Ascending aorta (tissue), 2 donors: ENCODE results near the gene GABBR1. TPM values are rescaled to one million over a fixed set of nuclear protein-coding genes. Genes with fewer than 3 reads are reported as not detected.
A peak's percentile ranks its signal among the peaks of the same experiment; 100 is the strongest.

ENCODE experiments used
- DNase-seq, 2 donors: peaks; one replicate each; pipeline ENCODE4 v3.0.0-alpha.2; 2019; ENCODE audit warnings: low spot score in 2 of 2
- H3K27ac ChIP-seq, 2 donors: fragments of 200-600 bp; sonication (generic); one replicate each; pipeline ENCODE4 v1.5.1; 2016 to 2017; ENCODE audit warnings: mild to moderate bottlenecking in 1 of 2
- H3K27me3 ChIP-seq: fragments of 200-600 bp; sonication (generic); one replicate; pipeline ENCODE4 v1.5.1; 2017
- H3K36me3 ChIP-seq, 2 donors: fragments of 200-600 bp; sonication (generic); one replicate each; pipeline ENCODE4 v1.5.1; 2016
- H3K4me1 ChIP-seq, 2 donors: fragments of 200-600 bp; sonication (generic); one replicate each; pipeline ENCODE4 v1.5.1; 2016 to 2017; ENCODE audit warnings: mild to moderate bottlenecking in 1 of 2
- H3K4me3 ChIP-seq, 2 donors: fragments of 200-600 bp; sonication (generic); one replicate each; pipeline ENCODE4 v1.5.1; 2016 to 2017; ENCODE audit warnings: mild to moderate bottlenecking in 1 of 2
- H3K9me3 ChIP-seq, 2 donors: fragments of 200-600 bp; sonication (generic); one replicate each; pipeline ENCODE4 v1.5.1; 2016
- CTCF ChIP-seq, 3 experiments: fragments of 200-600 bp in 2 of 3; fragments of 450-650 bp in 1 of 3; sonication (generic) in 2 of 3; IDR thresholded peaks; one replicate each; pipeline ENCODE4 v1.5.1; 2016 to 2019; ENCODE audit warnings: antibody characterized with exemption in 3 of 3, mild to moderate bottlenecking in 1 of 3, moderate library complexity in 1 of 3
- intact Hi-C: fragments of 100-400 bp; cut with DNase I; formaldehyde crosslinking; loops from one replicate; pipeline ENCODE4 v1.15.1; 2023
- total RNA-seq: library from RNA; depleted of rRNA; stranded (reverse); fragments of >200 nt; gene quantifications from one replicate; pipeline ENCODE4 v1.1.0, GENCODE V29; 2016

The GABBR1 gene
- total RNA-seq, 1 donor from 2014 or later, result 166 TPM

GRCh38 chr6:29593199-29593855 lies 39.7 kb downstream of the GABBR1 start:
- Histone ChIP-seq H3K27me3 (no peaks in the 10 kb centered on the region), H3K4me1 (no peaks in the 10 kb centered on the region), H3K36me3 (no peaks in the 10 kb centered on the region), H3K4me3 (no peak overlapping the region), H3K27ac (no peak overlapping the region), H3K9me3 (no peaks in the 10 kb centered on the region)
- intact Hi-C loops, result no loop called here
- DNase-seq, result no peak
- TF ChIP-seq CTCF (IDR thresholded peaks at IDR 0.05), result no peak

GRCh38 chr6:29591677-29592076 lies 41.3 kb downstream of the GABBR1 start:
- no peak overlapping the region for H3K4me3 ChIP-seq
- DNase-seq, result no peak
- TF ChIP-seq CTCF (IDR thresholded peaks at IDR 0.05), result no peak
- no peaks in the 10 kb centered on the region for H3K4me1 ChIP-seq
- H3K9me3 ChIP-seq, result no peaks in the 10 kb centered on the region
- intact Hi-C loops, result no loop called here
- no peaks in the 10 kb centered on the region for H3K27me3 ChIP-seq
- no peak overlapping the region for H3K27ac ChIP-seq
- H3K36me3 ChIP-seq, result no peaks in the 10 kb centered on the region

GRCh38 chr6:29590218-29590808 lies 42.7 kb downstream of the GABBR1 start:
- intact Hi-C loops, result no loop called here
- H3K4me1 ChIP-seq, result no peaks in the 10 kb centered on the region
- no peaks in the 10 kb centered on the region for H3K9me3 ChIP-seq
- no peak overlapping the region for H3K4me3 ChIP-seq
- no peak overlapping the region for H3K27ac ChIP-seq
- no peaks in the 10 kb centered on the region for H3K27me3 ChIP-seq
- H3K36me3 ChIP-seq, result no peaks in the 10 kb centered on the region
- no peak for DNase-seq
- TF ChIP-seq CTCF (IDR thresholded peaks at IDR 0.05), result no peak

- H3K4me1 ChIP-seq, result no peaks in the 10 kb centered on the region
- H3K36me3 ChIP-seq, result no peaks in the 10 kb centered on the region
- no peaks in the 10 kb centered on the region for H3K27me3 ChIP-seq
- peak; percentile 60 to 89 (median 75) for TF ChIP-seq CTCF (IDR thresholded peaks at IDR 0.05)
- intact Hi-C loops, result loop anchor here (5.0 kb wide), 1 partner anchor 902 kb away; no protein-coding TSS in a partner anchor
- DNase-seq, result no peak
- no peaks in the 10 kb centered on the region for H3K9me3 ChIP-seq
- H3K27ac ChIP-seq, result no peak overlapping the region
- no peak overlapping the region for H3K4me3 ChIP-seq
Measured at GRCh38 chr6:29589423-29590048, 43.4 kb downstream of the GABBR1 start.

- H3K36me3 ChIP-seq, result no peaks in the 10 kb centered on the region
- intact Hi-C loops, result loop anchor here (5.0 kb wide), 1 partner anchor 898 kb away; no protein-coding TSS in a partner anchor
- H3K9me3 ChIP-seq, result no peaks in the 10 kb centered on the region
- no peaks in the 10 kb centered on the region for H3K4me1 ChIP-seq
- H3K27ac ChIP-seq, result no peak within 1 kb of the TSS
- no peak for TF ChIP-seq CTCF (IDR thresholded peaks at IDR 0.05)
- no peak within 1 kb of the TSS for H3K4me3 ChIP-seq
- H3K27me3 ChIP-seq, result no peaks in the 10 kb centered on the region
- no peak for DNase-seq
Measured at GRCh38 chr6:29584821-29585220, 48.2 kb downstream of the GABBR1 start, which contains the start of gene OR2H2. Gene OR2H2, plus strand, starts transcription at chr6:29585121. Its CDS starts 2,824 bp downstream, at chr6:29587945.
